ENCODE measurements around the gene LY6G5C.

GRCh38 chr6:31631209-31631608 lies 49.7 kb downstream of the LY6G5C start:
- TF ChIP-seq ELF4 (IDR thresholded peaks at IDR 0.05), result no peak
- no peak for TF ChIP-seq BHLHE40 (IDR thresholded peaks at IDR 0.05; ENCODE audit: borderline replicate concordance)
- no peak for TF ChIP-seq L3MBTL2 (conservative IDR thresholded peaks at IDR 0.05)
- TF ChIP-seq HDGF (IDR thresholded peaks at IDR 0.05; ENCODE audit: borderline replicate concordance), result no peak
- TF ChIP-seq ZNF384 (IDR thresholded peaks at IDR 0.05), result no peak
- TF ChIP-seq TARDBP (IDR thresholded peaks at IDR 0.05), result no peak
- no peak for TF ChIP-seq FOXA1 (IDR thresholded peaks at IDR 0.05)
- TF ChIP-seq SP1 (IDR thresholded peaks at IDR 0.05), result no peak
- TF ChIP-seq NFRKB (IDR thresholded peaks at IDR 0.05), result no peak

Data from HEK293T (cell line).